AG04449 (cell line): ENCODE data around the gene CCDC34.

Source experiments
- CTCF ChIA-PET: fragments of 350-600 bp; formaldehyde crosslinking; extraction: SDS; loops from one replicate; lab custom pipeline; 2021; ENCODE audit warnings: antibody characterized with exemption; lab: Yijun Ruan, JAX
- POLR2A ChIA-PET: fragments of 400-600, 350-600 bp; formaldehyde crosslinking; extraction: SDS; loops from one replicate; lab custom pipeline; 2020; ENCODE audit warnings: antibody characterized with exemption, inconsistent platforms; lab: Yijun Ruan, JAX
- DNase-seq: peaks from one replicate; pipeline ENCODE4 v3.0.0-alpha.2; 2010; ENCODE audit warnings: low read depth, low spot score
- H3K4me3 ChIP-seq: 2 replicates; pipeline ENCODE4 v1.5.1; 2011; ENCODE audit warnings: low read depth, mild to moderate bottlenecking, control low read depth, low read length
- CTCF ChIP-seq: IDR thresholded peaks from one replicate; pipeline ENCODE4 v1.5.1; 2011; ENCODE audit warnings: mild to moderate bottlenecking, moderate library complexity, low read length, control low read depth, inconsistent platforms; ENCODE audit not compliant: insufficient read depth; ENCODE audit errors: missing control alignments

CCDC34 gene

GRCh38 chr11:27293515-27294417, 69.2 kb downstream of the CCDC34 start:
- ChIA-PET CTCF (interaction anchor here (0.6 to 7.6 kb wide), 12 partner anchors 9 to 193 kb away, joined by 3 to 154 read pairs (median 8); no protein-coding TSS in a partner anchor), POLR2A (no interaction called here)
- no peak for TF ChIP-seq CTCF
- no peak for DNase-seq
- no peak overlapping the region for H3K4me3 ChIP-seq

- ChIA-PET POLR2A (no interaction called here), CTCF (interaction anchor here (0.6 to 7.6 kb wide), 5 partner anchors 8 to 194 kb away, joined by 3 to 154 read pairs (median 85); no protein-coding TSS in a partner anchor)
- no peak for DNase-seq
Measured at GRCh38 chr11:27292637-27293010, 70.4 kb downstream of the CCDC34 start.

GRCh38 chr11:27291954-27292636, 70.9 kb downstream of the CCDC34 start:
- TF ChIP-seq CTCF: no peak
- ChIA-PET POLR2A (no interaction called here), CTCF (interaction anchor here (0.8 to 7.6 kb wide), 5 partner anchors 9 to 194 kb away, joined by 3 to 154 read pairs (median 4); no protein-coding TSS in a partner anchor)
- H3K4me3 ChIP-seq: no peak overlapping the region
- DNase-seq: no peak

More at GRCh38 chr11:27292637-27293010, 70.4 kb downstream of the CCDC34 start:
- no peak overlapping the region for H3K4me3 ChIP-seq
- no peak for TF ChIP-seq CTCF

GRCh38 chr11:27291302-27291889, 71.6 kb downstream of the CCDC34 start:
- TF ChIP-seq CTCF: no peak
- DNase-seq: no peak
- ChIA-PET POLR2A (no interaction called here), CTCF (interaction anchor here (0.8 to 1.5 kb wide), 5 partner anchors 8 to 195 kb away, joined by 3 to 6 read pairs (median 4); no protein-coding TSS in a partner anchor)
- H3K4me3 ChIP-seq: no peak overlapping the region

GRCh38 chr11:27290261-27291050, 72.6 kb downstream of the CCDC34 start:
- CTCF ChIA-PET: interaction anchor here (0.7 to 1.5 kb wide), 4 partner anchors 8 to 195 kb away, joined by 3 to 6 read pairs (median 4); no protein-coding TSS in a partner anchor
- DNase-seq: no peak
- POLR2A ChIA-PET: interaction anchor here (1.0 kb wide), 1 partner anchor 11 kb away, joined by 3 read pairs; no protein-coding TSS in a partner anchor
- TF ChIP-seq CTCF: no peak
- no peak overlapping the region for H3K4me3 ChIP-seq
